22Rv1 (cell line): ENCODE data around the gene TMPRSS7.

ENCODE experiments used
- ZFX ChIP-seq: fragments of 450-650 bp; IDR thresholded peaks from 2 replicates; pipeline ENCODE4 v1.6.1; 2017; ENCODE audit warnings: antibody characterized with exemption, borderline replicate concordance
- TF ChIP-seq, protein P1 (sequence below): fragments of 450-650 bp; IDR thresholded peaks from 2 replicates; pipeline ENCODE4 v1.5.1; 2017; ENCODE audit warnings: mild to moderate bottlenecking

- TF ChIP-seq, protein P1, sequence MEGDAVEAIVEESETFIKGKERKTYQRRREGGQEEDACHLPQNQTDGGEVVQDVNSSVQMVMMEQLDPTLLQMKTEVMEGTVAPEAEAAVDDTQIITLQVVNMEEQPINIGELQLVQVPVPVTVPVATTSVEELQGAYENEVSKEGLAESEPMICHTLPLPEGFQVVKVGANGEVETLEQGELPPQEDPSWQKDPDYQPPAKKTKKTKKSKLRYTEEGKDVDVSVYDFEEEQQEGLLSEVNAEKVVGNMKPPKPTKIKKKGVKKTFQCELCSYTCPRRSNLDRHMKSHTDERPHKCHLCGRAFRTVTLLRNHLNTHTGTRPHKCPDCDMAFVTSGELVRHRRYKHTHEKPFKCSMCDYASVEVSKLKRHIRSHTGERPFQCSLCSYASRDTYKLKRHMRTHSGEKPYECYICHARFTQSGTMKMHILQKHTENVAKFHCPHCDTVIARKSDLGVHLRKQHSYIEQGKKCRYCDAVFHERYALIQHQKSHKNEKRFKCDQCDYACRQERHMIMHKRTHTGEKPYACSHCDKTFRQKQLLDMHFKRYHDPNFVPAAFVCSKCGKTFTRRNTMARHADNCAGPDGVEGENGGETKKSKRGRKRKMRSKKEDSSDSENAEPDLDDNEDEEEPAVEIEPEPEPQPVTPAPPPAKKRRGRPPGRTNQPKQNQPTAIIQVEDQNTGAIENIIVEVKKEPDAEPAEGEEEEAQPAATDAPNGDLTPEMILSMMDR: no peak
- no peak for TF ChIP-seq ZFX
These were observed 83.5 kb downstream of the TMPRSS7 start for GRCh38 chr3:112117841-112118571.
